Smooth muscle cell (in vitro differentiated cells): ENCODE measurements around the gene TEX36. TPM values are rescaled to one million over a fixed set of nuclear protein-coding genes. Genes with fewer than 3 reads are reported as not detected.

Experiments used
- DNase-seq: peaks from one replicate; lab custom pipeline; 2025; ENCODE audit not compliant: unreplicated experiment; lab: John Stamatoyannopoulos, UW
- H2AFZ ChIP-seq: fragments of 200-600 bp; sonication (generic); 2 replicates; pipeline ENCODE4 v1.6.0; 2016; ENCODE audit warnings: antibody characterized with exemption, low read depth, mild to moderate bottlenecking
- H3F3A ChIP-seq: fragments of 200-600 bp; sonication (generic); 2 replicates; pipeline ENCODE4 v1.6.0; 2017; ENCODE audit warnings: antibody characterized with exemption, low read depth
- H3K27ac ChIP-seq: fragments of 200-600 bp; sonication (generic); 2 replicates; pipeline ENCODE4 v1.5.1; 2016; ENCODE audit warnings: low read depth, mild to moderate bottlenecking
- H3K27me3 ChIP-seq: fragments of 200-600 bp; sonication (generic); 2 replicates; pipeline ENCODE4 v1.6.1; 2016; ENCODE audit warnings: low read depth, mild to moderate bottlenecking
- H3K36me3 ChIP-seq: fragments of 200-600 bp; sonication (generic); 2 replicates; pipeline ENCODE4 v1.5.1; 2016; ENCODE audit warnings: low read depth
- H3K4me1 ChIP-seq: fragments of 200-600 bp; sonication (generic); 2 replicates; pipeline ENCODE4 v1.5.1; 2016; ENCODE audit warnings: low read depth
- H3K4me2 ChIP-seq: fragments of 200-600 bp; sonication (generic); 2 replicates; pipeline ENCODE4 v1.6.0; 2016; ENCODE audit warnings: mild to moderate bottlenecking
- H3K4me3 ChIP-seq: fragments of 200-600 bp; sonication (generic); 2 replicates; pipeline ENCODE4 v1.5.1; 2016; ENCODE audit warnings: mild to moderate bottlenecking
- H3K79me2 ChIP-seq: fragments of 200-600 bp; sonication (generic); 2 replicates; pipeline ENCODE4 v1.6.0; 2016; ENCODE audit warnings: low read depth, mild to moderate bottlenecking
- H3K9ac ChIP-seq: fragments of 200-600 bp; sonication (generic); 2 replicates; pipeline ENCODE4 v1.6.0; 2016; ENCODE audit warnings: low read depth
- H3K9me3 ChIP-seq: fragments of 200-600 bp; sonication (generic); replicated peaks from 2 replicates; pipeline ENCODE4 v1.5.1; 2016; ENCODE audit warnings: low read depth
- H4K20me1 ChIP-seq: fragments of 200-600 bp; sonication (generic); 2 replicates; pipeline ENCODE4 v1.6.0; 2016; ENCODE audit warnings: low read depth
- CTCF ChIP-seq: fragments of 200-600 bp; sonication (generic); IDR thresholded peaks from 2 replicates; pipeline ENCODE4 v1.5.1; 2017; ENCODE audit warnings: borderline replicate concordance, mild to moderate bottlenecking, antibody characterized with exemption; ENCODE audit not compliant: insufficient read depth, poor library complexity, severe bottlenecking
- WGBS: methylation state at CpG from one replicate; pipeline ENCODE4 v1.1.7; 2016; ENCODE audit warnings: low lambda C conversion rate; 5-methylcytosine and 5-hydroxymethylcytosine counted together
- polyA plus RNA-seq: library from polyadenylated mRNA; unstranded; fragments of >200 nt; fragmentation: Nextera tagmentation; extraction: Ambion mirVana; gene quantifications from 2 replicates; pipeline ENCODE4 v1.2.1, GENCODE V29; 2016
- total RNA-seq: library from RNA; depleted of rRNA; stranded (reverse); fragments of >200 nt; gene quantifications from 2 replicates; pipeline ENCODE4 v1.2.3, GENCODE V29; 2014

The TEX36 gene
- total RNA-seq: not detected in 2 replicates
- not detected in 2 replicates for polyA plus RNA-seq

DNA sequence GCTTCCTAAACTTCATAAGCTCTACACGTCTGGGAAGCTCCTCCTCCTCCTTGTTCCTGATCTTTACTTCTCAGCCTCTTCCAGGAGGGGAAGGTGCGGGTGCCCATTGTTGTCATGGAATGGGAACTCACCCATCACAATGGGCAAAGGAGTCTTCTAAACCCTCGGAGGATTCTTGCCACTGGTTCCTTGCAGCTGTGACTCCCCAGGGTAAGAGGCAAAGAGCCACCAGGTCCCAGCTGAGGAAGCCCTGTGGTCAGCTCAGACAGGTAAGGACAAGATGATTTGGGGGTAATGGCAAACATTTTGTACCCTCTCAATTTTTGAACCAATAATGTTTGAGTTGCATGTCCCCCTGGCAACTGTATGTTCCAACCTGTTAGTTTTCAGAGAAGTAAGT, at the start of gene TEX36:
Gene TEX36, minus strand, starts transcription at position 101 of the 400 bp plus-strand sequence. CDS start 174 bp downstream, outside the sequence.
- Histone ChIP-seq H3K36me3 (no peaks in the 10 kb centered on the region), H3K79me2 (no peaks in the 10 kb centered on the region), H3K27ac (no peak within 1 kb of the TSS), H3K4me2 (no peak within 1 kb of the TSS), H4K20me1 (no peaks in the 10 kb centered on the region), H3K4me3 (no peak within 1 kb of the TSS), H3K9ac (no peak within 1 kb of the TSS), H3F3A (no peaks in the 10 kb centered on the region), H3K27me3 (no peaks in the 10 kb centered on the region), H3K9me3 (no peaks in the 10 kb centered on the region), H2AFZ (no peak within 1 kb of the TSS), H3K4me1 (no peaks in the 10 kb centered on the region)
- no peak for DNase-seq
- WGBS: 79% methylated on average over 3 of the region's 3 CpGs
- TF ChIP-seq CTCF: no peak

DNA sequence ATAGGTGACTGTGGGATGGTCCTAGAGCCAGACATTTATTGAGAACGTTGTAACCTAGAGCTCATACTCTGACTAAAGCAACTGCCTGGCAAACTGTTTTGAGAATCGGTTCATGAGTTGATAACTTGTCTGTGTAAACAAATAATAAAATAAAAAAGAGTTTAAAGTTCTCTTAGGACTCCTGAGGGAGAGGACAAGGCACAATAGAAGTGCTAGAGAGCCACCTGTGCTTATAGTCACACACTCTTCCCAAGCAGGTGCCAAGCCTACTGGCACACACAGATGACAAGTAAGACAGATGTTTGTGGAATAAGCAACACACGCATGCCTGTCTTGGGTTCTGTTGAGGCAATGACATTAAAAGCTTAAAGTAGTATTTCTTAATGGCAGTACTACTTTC, 44.5 kb upstream of the TEX36 start:
- H3K4me3 ChIP-seq: no peak overlapping the region
- H3K27ac ChIP-seq: no peak overlapping the region
- 65% methylated on average over 3 of the region's 3 CpGs for WGBS
- H4K20me1 ChIP-seq: no peaks in the 10 kb centered on the region
- H3F3A ChIP-seq: no peaks in the 10 kb centered on the region
- no peak overlapping the region for H3K9ac ChIP-seq
- no peaks in the 10 kb centered on the region for H3K79me2 ChIP-seq
- peaks cover 69% of the 10 kb centered on the region for H3K36me3 ChIP-seq
- H2AFZ ChIP-seq: no peak overlapping the region
- H3K4me1 ChIP-seq: no peaks in the 10 kb centered on the region
- H3K4me2 ChIP-seq: no peak overlapping the region
- no peak for TF ChIP-seq CTCF
- no peaks in the 10 kb centered on the region for H3K9me3 ChIP-seq
- no peak for DNase-seq
- H3K27me3 ChIP-seq: no peaks in the 10 kb centered on the region

DNA sequence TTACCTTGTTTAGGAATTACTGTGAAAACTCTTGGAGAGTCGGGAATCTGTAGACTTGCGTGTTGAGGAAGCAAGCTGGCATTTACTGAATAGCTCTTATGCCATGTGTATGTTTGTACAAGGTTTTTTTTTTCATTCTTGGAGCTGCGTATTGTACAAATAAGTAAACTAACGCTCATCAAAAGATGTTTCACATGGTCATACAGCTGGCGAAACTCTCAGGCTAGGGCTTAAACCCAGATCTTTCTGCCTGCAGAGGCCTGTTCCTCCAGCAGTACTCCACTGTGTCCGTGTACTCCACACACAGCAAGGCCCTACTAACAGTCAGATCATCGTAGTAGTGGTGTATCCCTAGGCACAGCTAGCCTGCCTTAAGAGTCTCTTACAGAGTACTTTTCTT, 44.0 kb upstream of the TEX36 start:
- Histone ChIP-seq H2AFZ (no peak overlapping the region), H3F3A (no peaks in the 10 kb centered on the region), H3K79me2 (no peaks in the 10 kb centered on the region), H3K4me2 (no peak overlapping the region), H3K27me3 (no peaks in the 10 kb centered on the region), H3K4me3 (no peak overlapping the region), H3K9ac (no peak overlapping the region), H3K4me1 (no peaks in the 10 kb centered on the region), H3K9me3 (no peaks in the 10 kb centered on the region), H4K20me1 (no peaks in the 10 kb centered on the region), H3K27ac (no peak overlapping the region), H3K36me3 (peaks cover 67% of the 10 kb centered on the region)
- DNase-seq: no peak
- WGBS: 93% methylated on average over 7 of the region's 7 CpGs
- TF ChIP-seq CTCF: no peak

- WGBS: 89% methylated on average over 1 of the region's 1 CpG
- no peak for TF ChIP-seq CTCF
- no peaks in the 10 kb centered on the region for H4K20me1 ChIP-seq
- H3K4me2 ChIP-seq: no peak overlapping the region
- peaks cover 42% of the 10 kb centered on the region for H3K36me3 ChIP-seq
- no peak overlapping the region for H3K27ac ChIP-seq
- no peak for DNase-seq
- no peak overlapping the region for H3K4me3 ChIP-seq
- no peak overlapping the region for H3K9ac ChIP-seq
- no peaks in the 10 kb centered on the region for H3K27me3 ChIP-seq
- H3K4me1 ChIP-seq: peaks cover 10% of the 10 kb centered on the region
- H3K9me3 ChIP-seq: no peaks in the 10 kb centered on the region
- no peaks in the 10 kb centered on the region for H3F3A ChIP-seq
- H3K79me2 ChIP-seq: peaks cover 22% of the 10 kb centered on the region
- H2AFZ ChIP-seq: no peak overlapping the region
These were observed 39.8 kb upstream of the TEX36 start for GRCh38 chr10:125722811-125723210.
